OCI-LY7 (cell line): Measurements from ENCODE around the gene PTH2. TPM values are rescaled to one million over a fixed set of nuclear protein-coding genes. Genes with fewer than 3 reads are reported as not detected.

Source experiments
- BruUV-seq: library from RNA; stranded (reverse); fragments of 400-500 nt; replicated peaks from 2 replicates; lab custom pipeline; 2021; lab: Mats Ljungman, UMichigan
- CTCF ChIA-PET: fragments of 300-600 bp; sonication (Branson Sonifier 250); formaldehyde crosslinking; loops from one replicate; lab custom pipeline; 2022; ENCODE audit warnings: antibody characterized with exemption; ENCODE audit not compliant: unreplicated experiment; lab: Charles Lee
- POLR2A ChIA-PET: fragments of 300-600 bp; sonication (Branson Sonifier 250); formaldehyde crosslinking; loops from one replicate; lab custom pipeline; 2022; ENCODE audit warnings: antibody characterized with exemption; lab: Charles Lee
- DNase-seq: peaks from one replicate; pipeline ENCODE4 v3.0.0-alpha.2; 2015; ENCODE audit warnings: low spot score
- H2AFZ ChIP-seq: fragments of 200-600 bp; sonication (generic), shearing (Covaris generic); 2 replicates; pipeline ENCODE4 v1.6.1; 2014; ENCODE audit warnings: mild to moderate bottlenecking, antibody characterized with exemption, low read length, moderate library complexity
- H3K27ac ChIP-seq: fragments of 200-600 bp; sonication (generic); 2 replicates; pipeline ENCODE4 v1.5.1; 2014; ENCODE audit warnings: mixed run types, low read depth, mild to moderate bottlenecking, moderate library complexity, low read length, inconsistent platforms; ENCODE audit not compliant: poor library complexity, severe bottlenecking
- H3K36me3 ChIP-seq: fragments of 200-600 bp; sonication (generic); 2 replicates; pipeline ENCODE4 v1.6.1; 2014; ENCODE audit warnings: mild to moderate bottlenecking, antibody characterized with exemption, low read length, moderate library complexity, mixed read lengths; ENCODE audit not compliant: insufficient read depth
- H3K4me1 ChIP-seq: fragments of 200-600 bp; sonication (generic); 2 replicates; pipeline ENCODE4 v1.5.1; 2014; ENCODE audit warnings: mild to moderate bottlenecking, low read length; ENCODE audit not compliant: insufficient read depth, poor library complexity, severe bottlenecking
- H3K4me2 ChIP-seq: fragments of 200-600 bp; sonication (generic); 2 replicates; pipeline ENCODE4 v1.6.1; 2014; ENCODE audit warnings: mild to moderate bottlenecking, low read length
- H3K4me3 ChIP-seq: fragments of 200-600 bp; sonication (generic); 2 replicates; pipeline ENCODE4 v1.5.1; 2014; ENCODE audit warnings: mild to moderate bottlenecking, low read depth, low read length; ENCODE audit not compliant: poor library complexity, severe bottlenecking
- H3K79me2 ChIP-seq: fragments of 200-600 bp; sonication (generic); 2 replicates; pipeline ENCODE4 v1.6.1; 2016; ENCODE audit warnings: low read depth, mild to moderate bottlenecking, low read length, moderate library complexity, mixed read lengths; ENCODE audit not compliant: insufficient read depth
- H3K9me2 ChIP-seq: fragments of 200-600 bp; sonication (generic); 2 replicates; pipeline ENCODE4 v1.6.1; 2016; ENCODE audit warnings: mild to moderate bottlenecking, low read length, mixed read lengths; ENCODE audit not compliant: insufficient read depth
- H3K9me3 ChIP-seq: fragments of 200-600 bp; sonication (generic); 2 replicates; pipeline ENCODE4 v1.6.1; 2014; ENCODE audit warnings: mild to moderate bottlenecking, mixed run types, low read length, mixed read lengths
- H4K20me1 ChIP-seq: fragments of 200-600 bp; sonication (generic); 2 replicates; pipeline ENCODE4 v1.6.1; 2014; ENCODE audit warnings: mild to moderate bottlenecking, antibody characterized with exemption, low read length, moderate library complexity, mixed read lengths; ENCODE audit not compliant: insufficient read depth
- EZH2phosphoT487 ChIP-seq: fragments of 200-600 bp; sonication (generic); IDR thresholded peaks from 2 replicates; pipeline ENCODE4 v1.6.1; 2018; ENCODE audit warnings: low read depth, borderline replicate concordance, mild to moderate bottlenecking, mixed run types, antibody characterized with exemption, low read length, moderate library complexity, mixed read lengths
- intact Hi-C: fragments of 100-400 bp; cut with micrococcal nuclease; formaldehyde crosslinking; loops from one replicate; pipeline ENCODE4 v1.10.0; 2022; ENCODE audit not compliant: unreplicated experiment
- total RNA-seq, 2 experiments: library from RNA; depleted of rRNA in 1 of 2; stranded (reverse); fragments of >200 nt in 1 of 2; shearing (Covaris generic) in 1 of 2; gene quantifications; 2 replicates each; pipeline ENCODE4 v1.2.3, GENCODE V29; 2014 to 2022
- TF ChIP-seq, protein P1 (sequence below): fragments of 200-600 bp; sonication (generic); conservative IDR thresholded peaks from 2 replicates; pipeline ENCODE4 v1.5.1; 2014; ENCODE audit warnings: mild to moderate bottlenecking, antibody characterized with exemption, low read length, moderate library complexity, mixed read lengths

Gene PTH2
- total RNA-seq, 2 experiments from 2014 or later = 0.66 to 1.7 TPM

DNA sequence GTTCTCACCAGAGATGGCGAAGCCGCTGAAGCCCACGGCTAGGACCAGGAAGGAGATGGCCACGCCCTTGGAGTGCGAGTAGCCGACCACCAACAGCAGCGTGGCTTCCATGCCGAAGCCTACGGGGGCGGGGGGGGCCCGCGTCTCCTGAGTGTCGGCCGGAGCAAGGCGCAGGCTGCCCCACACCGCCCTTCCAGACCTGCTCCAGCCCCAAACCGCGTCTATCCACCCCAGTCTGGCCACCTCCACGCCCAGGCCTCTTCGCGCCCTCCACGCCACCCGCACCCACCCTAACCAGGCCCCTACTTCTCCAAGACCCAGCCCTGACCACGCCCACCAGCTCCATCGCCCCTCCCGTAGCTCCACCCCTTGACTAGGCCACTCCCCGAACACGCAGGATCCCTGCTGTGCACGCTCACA lies 8.1 kb upstream of the PTH2 start:
- DNase-seq = no peak
- TF ChIP-seq, protein P1, sequence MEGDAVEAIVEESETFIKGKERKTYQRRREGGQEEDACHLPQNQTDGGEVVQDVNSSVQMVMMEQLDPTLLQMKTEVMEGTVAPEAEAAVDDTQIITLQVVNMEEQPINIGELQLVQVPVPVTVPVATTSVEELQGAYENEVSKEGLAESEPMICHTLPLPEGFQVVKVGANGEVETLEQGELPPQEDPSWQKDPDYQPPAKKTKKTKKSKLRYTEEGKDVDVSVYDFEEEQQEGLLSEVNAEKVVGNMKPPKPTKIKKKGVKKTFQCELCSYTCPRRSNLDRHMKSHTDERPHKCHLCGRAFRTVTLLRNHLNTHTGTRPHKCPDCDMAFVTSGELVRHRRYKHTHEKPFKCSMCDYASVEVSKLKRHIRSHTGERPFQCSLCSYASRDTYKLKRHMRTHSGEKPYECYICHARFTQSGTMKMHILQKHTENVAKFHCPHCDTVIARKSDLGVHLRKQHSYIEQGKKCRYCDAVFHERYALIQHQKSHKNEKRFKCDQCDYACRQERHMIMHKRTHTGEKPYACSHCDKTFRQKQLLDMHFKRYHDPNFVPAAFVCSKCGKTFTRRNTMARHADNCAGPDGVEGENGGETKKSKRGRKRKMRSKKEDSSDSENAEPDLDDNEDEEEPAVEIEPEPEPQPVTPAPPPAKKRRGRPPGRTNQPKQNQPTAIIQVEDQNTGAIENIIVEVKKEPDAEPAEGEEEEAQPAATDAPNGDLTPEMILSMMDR = no peak
- H3K4me1 ChIP-seq = peaks cover 41% of the 10 kb centered on the region
- H3K4me2 ChIP-seq = no peak overlapping the region
- ChIA-PET POLR2A (no interaction called here), CTCF (interaction anchor here (0.8 kb wide), 1 partner anchor 40 kb away, joined by 5 read pairs; no protein-coding TSS in a partner anchor)
- no peak overlapping the region for H3K4me3 ChIP-seq
- H3K36me3 ChIP-seq = no peaks in the 10 kb centered on the region
- BruUV-seq = no TSS peak
- no peaks in the 10 kb centered on the region for H3K9me2 ChIP-seq
- H4K20me1 ChIP-seq = no peaks in the 10 kb centered on the region
- H3K79me2 ChIP-seq = no peaks in the 10 kb centered on the region
- no peak overlapping the region for H2AFZ ChIP-seq
- no peak overlapping the region for H3K27ac ChIP-seq
- H3K9me3 ChIP-seq = no peaks in the 10 kb centered on the region
- intact Hi-C loops = no loop called here

DNA sequence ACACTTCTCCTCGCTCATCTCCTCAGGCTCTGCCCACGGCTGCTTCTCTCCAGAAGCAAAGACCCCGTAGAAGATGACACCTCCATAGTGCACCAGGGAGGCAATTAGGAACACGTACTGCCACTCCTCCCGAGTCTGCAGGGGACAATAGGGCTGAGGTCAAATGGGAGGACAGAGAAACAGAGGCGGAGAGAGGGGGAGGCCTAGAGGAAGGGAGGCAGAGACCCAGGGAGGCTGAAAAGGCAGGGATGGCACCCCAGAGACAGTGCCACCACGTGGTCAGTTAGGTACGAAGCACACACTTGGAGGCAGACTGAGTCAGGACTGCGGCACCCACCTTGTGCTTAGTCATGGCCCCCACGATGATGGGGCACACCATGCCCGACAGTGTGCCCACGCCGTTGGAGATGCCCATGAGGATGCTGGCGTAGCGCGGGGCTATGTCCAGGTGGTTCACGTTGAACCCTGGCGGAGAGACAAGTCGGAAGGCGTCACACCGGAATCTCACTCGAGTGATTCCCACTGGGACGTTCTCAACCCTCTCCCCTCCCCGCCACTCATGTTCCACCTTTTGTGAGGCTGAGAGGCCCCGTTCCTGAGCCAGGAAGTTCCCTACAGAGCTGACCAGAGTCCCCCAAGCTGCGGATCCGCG lies 7.6 kb upstream of the PTH2 start:
- Histone ChIP-seq H4K20me1 (no peaks in the 10 kb centered on the region), H3K9me3 (no peaks in the 10 kb centered on the region), H3K9me2 (no peaks in the 10 kb centered on the region), H3K36me3 (no peaks in the 10 kb centered on the region), H3K4me2 (peak overlapping the region; percentile 5; the same call in 1 of the 2 replicates), H3K79me2 (no peaks in the 10 kb centered on the region), H3K4me3 (no peak overlapping the region), H2AFZ (peak overlapping the region; percentile 22; the same call in 1 of the 2 replicates), H3K27ac (no peak overlapping the region), H3K4me1 (peaks cover 41% of the 10 kb centered on the region)
- TF ChIP-seq, protein P1 = peak; percentile 75
- no peak for TF ChIP-seq EZH2phosphoT487
- DNase-seq = peak; percentile 79
- ChIA-PET POLR2A (no interaction called here), CTCF (no interaction called here)
- intact Hi-C loops = loop anchor here (1.0 kb wide), 1 partner anchor 39 kb away; no protein-coding TSS in a partner anchor
- BruUV-seq = no TSS peak

DNA sequence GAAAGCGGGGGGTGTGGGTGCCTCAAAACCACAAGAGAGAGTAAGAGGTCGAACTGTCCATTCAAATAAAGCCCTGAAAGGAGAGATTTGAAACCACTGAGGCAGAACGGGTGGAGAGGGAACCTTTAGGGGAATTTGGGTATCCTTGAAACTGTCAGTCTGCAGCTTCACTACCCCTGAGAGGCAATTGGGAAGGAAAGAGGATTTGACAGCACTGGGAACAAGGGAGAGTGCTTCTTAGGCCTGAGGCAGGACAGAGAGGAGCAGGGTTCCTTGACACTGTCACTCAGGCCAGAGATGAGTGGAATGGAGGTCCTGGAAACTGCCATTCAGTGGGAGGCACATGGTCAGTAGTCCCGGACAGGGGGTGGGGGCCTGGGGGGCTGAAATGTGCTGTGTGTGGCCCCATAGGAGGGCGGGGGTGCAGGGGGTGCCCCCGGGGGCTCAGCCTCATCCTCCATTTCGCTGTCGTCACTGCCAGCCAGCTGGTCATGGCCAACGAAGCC lies 7.0 kb upstream of the PTH2 start:
- no peak overlapping the region for H3K27ac ChIP-seq
- H3K4me2 ChIP-seq = peak overlapping the region; percentile 5; the same call in 1 of the 2 replicates
- H3K9me3 ChIP-seq = no peaks in the 10 kb centered on the region
- DNase-seq = no peak
- peak overlapping the region; percentile 22; the same call in 1 of the 2 replicates for H2AFZ ChIP-seq
- H3K36me3 ChIP-seq = no peaks in the 10 kb centered on the region
- no peak for TF ChIP-seq EZH2phosphoT487
- TF ChIP-seq, protein P1 = no peak
- no peaks in the 10 kb centered on the region for H4K20me1 ChIP-seq
- H3K9me2 ChIP-seq = no peaks in the 10 kb centered on the region
- POLR2A ChIA-PET = interaction anchor here (0.6 to 1.9 kb wide), 2 partner anchors 19 to 107 kb away, joined by 3 to 5 read pairs; no protein-coding TSS in a partner anchor
- intact Hi-C loops = loop anchor here (1.0 kb wide), 1 partner anchor 38 kb away; no protein-coding TSS in a partner anchor
- peaks cover 47% of the 10 kb centered on the region for H3K4me1 ChIP-seq
- CTCF ChIA-PET = no interaction called here
- no peaks in the 10 kb centered on the region for H3K79me2 ChIP-seq
- H3K4me3 ChIP-seq = no peak overlapping the region
- no TSS peak for BruUV-seq
